Activated T-helper 2 cell treated with anti-CD3 and anti-CD28 coated beads, Interferon-gamma antibody, Interleukin-2, Interleukin-4, amounts not matched to agents 10 μg/mL and 5 μg/mL and 100 μg/mL, durations not matched to agents 14 hours and 24 hours and 36 hours (primary cell): ENCODE results near the gene TM7SF3. TPM values are rescaled to one million over a fixed set of nuclear protein-coding genes. Genes with fewer than 3 reads are reported as not detected.
"Not testable (repeated sequence)": the region's sequence is repeated elsewhere in the genome, so short reads cannot be mapped to it uniquely, and the experiment has no call there.

Experiments
- DNase-seq: peaks from one replicate; pipeline ENCODE4 v3.0.0; 2021; ENCODE audit warnings: low spot score
- H3K27ac Mint-ChIP-seq: one replicate; pipeline ENCODE4 v1.8.0; 2021; ENCODE audit warnings: mixed read lengths
- H3K27me3 Mint-ChIP-seq: one replicate; pipeline ENCODE4 v1.8.0; 2021; ENCODE audit warnings: low read depth, mixed read lengths
- H3K36me3 Mint-ChIP-seq: one replicate; pipeline ENCODE4 v1.8.0; 2021; ENCODE audit warnings: low read depth, mixed read lengths
- H3K4me1 Mint-ChIP-seq: one replicate; pipeline ENCODE4 v1.8.0; 2021; ENCODE audit warnings: low read depth, mixed read lengths
- H3K4me3 Mint-ChIP-seq: one replicate; pipeline ENCODE4 v1.8.0; 2021; ENCODE audit warnings: low read depth, mild to moderate bottlenecking, moderate library complexity, mixed read lengths
- H3K9me3 Mint-ChIP-seq: one replicate; pipeline ENCODE4 v1.8.0; 2021; ENCODE audit warnings: mixed read lengths
- intact Hi-C: fragments of 100-400 bp; cut with micrococcal nuclease; formaldehyde crosslinking; loops from one replicate; pipeline ENCODE4 v1.15.1; 2023
- total RNA-seq: library from RNA; stranded (reverse); gene quantifications from 2 replicates; pipeline ENCODE4 v1.2.3, GENCODE V29; 2022

TM7SF3 gene
- total RNA-seq, 1 donor from 2014 or later = 46.7 TPM

DNA sequence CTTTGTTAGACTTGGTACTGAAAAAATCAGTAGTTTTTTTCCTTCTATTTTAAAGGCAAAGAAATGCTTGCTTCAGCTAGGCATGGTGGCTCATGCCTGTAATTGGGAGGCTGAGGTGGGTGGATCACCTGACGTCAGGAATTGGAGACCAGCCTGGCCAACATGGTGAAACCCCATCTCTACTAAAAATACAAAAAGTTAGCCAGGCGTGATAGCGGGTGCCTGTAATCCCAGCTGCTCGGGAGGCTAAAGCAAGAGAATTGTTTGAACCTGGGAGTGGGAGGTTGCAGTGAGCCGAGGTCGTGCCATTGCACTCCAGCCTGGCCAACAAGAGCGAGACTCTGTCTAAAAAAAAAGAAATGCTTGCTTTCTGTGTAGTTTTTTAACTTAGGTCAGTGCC, 52.8 kb downstream of the TM7SF3 start:
- H3K27me3 Mint-ChIP-seq, intact Hi-C loops, H3K27ac Mint-ChIP-seq, DNase-seq, H3K9me3 Mint-ChIP-seq, H3K4me3 Mint-ChIP-seq, H3K4me1 Mint-ChIP-seq: not testable (repeated sequence)
- peaks cover 70% of the 10 kb centered on the region for H3K36me3 Mint-ChIP-seq

GRCh38 chr12:26954027-26954426, 60.2 kb downstream of the TM7SF3 start:
- Mint-ChIP-seq H3K27ac (no peak overlapping the region), H3K4me1 (peaks cover 13% of the 10 kb centered on the region), H3K27me3 (no peaks in the 10 kb centered on the region), H3K4me3 (no peak overlapping the region), H3K36me3 (peaks cover 59% of the 10 kb centered on the region), H3K9me3 (no peaks in the 10 kb centered on the region)
- intact Hi-C loops = no loop called here
- DNase-seq = no peak

GRCh38 chr12:26953447-26953846, 60.7 kb downstream of the TM7SF3 start:
- Mint-ChIP-seq H3K9me3 (peaks cover 2% of the 10 kb centered on the region), H3K4me1 (peaks cover 15% of the 10 kb centered on the region), H3K4me3 (no peak overlapping the region), H3K36me3 (peaks cover 62% of the 10 kb centered on the region), H3K27me3 (no peaks in the 10 kb centered on the region), H3K27ac (no peak overlapping the region)
- no peak for DNase-seq
- intact Hi-C loops = no loop called here

DNA sequence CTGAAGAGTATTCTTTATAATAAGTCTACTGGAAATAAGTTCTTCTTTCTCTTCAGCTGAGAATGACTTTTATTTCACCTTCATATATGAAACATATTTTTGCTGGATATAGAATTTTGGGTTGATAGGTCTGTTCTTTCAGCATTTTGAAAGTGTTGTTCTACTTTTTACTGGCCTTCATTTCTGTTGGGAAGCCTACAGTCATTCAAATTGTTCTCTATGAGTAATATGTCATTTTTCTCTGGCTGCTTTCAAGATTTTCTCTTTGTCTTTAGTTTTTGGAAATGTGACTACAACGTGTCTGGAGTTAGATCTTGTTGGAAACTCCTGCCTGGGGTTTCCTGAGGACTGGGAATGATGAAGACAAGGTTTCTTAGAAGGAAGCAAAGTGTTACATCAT, 65.9 kb downstream of the TM7SF3 start:
- DNase-seq = no peak
- H3K27ac Mint-ChIP-seq = no peak overlapping the region
- H3K4me1 Mint-ChIP-seq = peaks cover 32% of the 10 kb centered on the region
- intact Hi-C loops = no loop called here
- peaks cover 28% of the 10 kb centered on the region for H3K9me3 Mint-ChIP-seq
- no peaks in the 10 kb centered on the region for H3K27me3 Mint-ChIP-seq
- peaks cover 73% of the 10 kb centered on the region for H3K36me3 Mint-ChIP-seq
- H3K4me3 Mint-ChIP-seq = no peak overlapping the region

DNA sequence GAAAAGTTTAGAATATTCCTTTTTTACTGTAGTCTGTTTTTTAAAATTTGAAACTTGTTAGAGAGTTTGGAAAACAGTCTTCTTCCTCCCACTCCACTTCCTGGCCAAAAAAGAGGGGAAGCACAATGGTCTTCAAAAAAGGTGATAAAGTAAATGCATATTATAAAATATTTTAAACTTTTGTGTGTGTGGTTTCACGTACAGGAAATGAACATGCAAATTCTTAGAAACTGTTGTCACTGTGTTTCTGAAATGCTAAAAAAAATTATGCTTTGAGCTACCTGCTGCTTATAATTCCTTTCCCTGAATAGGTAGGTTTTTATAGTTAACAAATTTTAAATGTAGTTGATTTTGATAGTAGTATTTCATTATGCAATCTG, 73.0 kb downstream of the TM7SF3 start:
- peaks cover 54% of the 10 kb centered on the region for H3K4me1 Mint-ChIP-seq
- peaks cover 11% of the 10 kb centered on the region for H3K9me3 Mint-ChIP-seq
- peak overlapping the region; percentile 93 for H3K27ac Mint-ChIP-seq
- intact Hi-C loops = no loop called here
- H3K4me3 Mint-ChIP-seq = peak overlapping the region; percentile 85
- DNase-seq = no peak
- H3K27me3 Mint-ChIP-seq = no peaks in the 10 kb centered on the region
- H3K36me3 Mint-ChIP-seq = peaks cover 31% of the 10 kb centered on the region

DNA sequence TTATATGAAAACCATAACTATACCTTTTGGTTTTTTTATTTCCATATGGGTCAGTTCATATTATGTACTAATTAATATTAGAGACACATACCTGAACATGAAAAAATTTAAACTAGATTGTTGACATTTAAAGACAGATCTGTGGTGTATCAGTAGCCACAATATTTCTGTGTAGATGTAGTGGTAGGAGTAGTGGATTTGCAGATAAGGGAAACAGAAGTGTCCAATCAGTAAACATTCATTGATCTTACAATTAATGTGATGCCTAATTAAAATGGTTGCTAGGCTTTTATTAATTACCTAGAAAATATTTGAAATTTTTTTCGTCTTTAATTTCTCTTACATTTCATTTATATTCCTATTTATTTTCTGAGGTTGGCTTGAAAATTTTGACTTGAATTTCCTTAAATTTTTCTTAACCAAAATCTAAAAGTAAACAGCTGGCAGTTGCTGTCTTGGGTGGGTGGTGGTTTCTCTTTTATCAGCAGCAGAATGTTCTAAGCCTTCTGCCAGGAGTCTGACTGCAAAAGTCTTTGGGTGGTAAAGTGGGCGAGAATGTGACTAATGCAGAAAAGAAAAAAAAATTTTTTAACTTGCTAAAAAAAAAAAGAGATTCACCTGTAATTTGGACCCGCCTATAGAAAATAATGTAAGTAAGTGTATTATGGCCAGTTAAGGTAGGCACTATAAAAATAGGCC, 73.5 kb downstream of the TM7SF3 start:
- Mint-ChIP-seq H3K27me3 (no peaks in the 10 kb centered on the region), H3K27ac (peak overlapping the region; percentile 74), H3K4me3 (peak overlapping the region; percentile 94), H3K9me3 (peaks cover 6% of the 10 kb centered on the region), H3K36me3 (peaks cover 26% of the 10 kb centered on the region), H3K4me1 (peaks cover 55% of the 10 kb centered on the region)
- DNase-seq = no peak
- intact Hi-C loops = no loop called here

- peaks cover 2% of the 10 kb centered on the region for H3K9me3 Mint-ChIP-seq
- H3K4me1 Mint-ChIP-seq = peaks cover 60% of the 10 kb centered on the region
- no peaks in the 10 kb centered on the region for H3K27me3 Mint-ChIP-seq
- peaks cover 26% of the 10 kb centered on the region for H3K36me3 Mint-ChIP-seq
- no peak for DNase-seq
- peak overlapping the region; percentile 94 for H3K4me3 Mint-ChIP-seq
- intact Hi-C loops = loop anchor here (2.0 to 10.0 kb wide), 4 partner anchors 25 to 305 kb away; partner anchors contain the start of gene STK38L
- H3K27ac Mint-ChIP-seq = peak overlapping the region; percentile 33
Measured at GRCh38 chr12:26939953-26940352, 74.2 kb downstream of the TM7SF3 start.

DNA sequence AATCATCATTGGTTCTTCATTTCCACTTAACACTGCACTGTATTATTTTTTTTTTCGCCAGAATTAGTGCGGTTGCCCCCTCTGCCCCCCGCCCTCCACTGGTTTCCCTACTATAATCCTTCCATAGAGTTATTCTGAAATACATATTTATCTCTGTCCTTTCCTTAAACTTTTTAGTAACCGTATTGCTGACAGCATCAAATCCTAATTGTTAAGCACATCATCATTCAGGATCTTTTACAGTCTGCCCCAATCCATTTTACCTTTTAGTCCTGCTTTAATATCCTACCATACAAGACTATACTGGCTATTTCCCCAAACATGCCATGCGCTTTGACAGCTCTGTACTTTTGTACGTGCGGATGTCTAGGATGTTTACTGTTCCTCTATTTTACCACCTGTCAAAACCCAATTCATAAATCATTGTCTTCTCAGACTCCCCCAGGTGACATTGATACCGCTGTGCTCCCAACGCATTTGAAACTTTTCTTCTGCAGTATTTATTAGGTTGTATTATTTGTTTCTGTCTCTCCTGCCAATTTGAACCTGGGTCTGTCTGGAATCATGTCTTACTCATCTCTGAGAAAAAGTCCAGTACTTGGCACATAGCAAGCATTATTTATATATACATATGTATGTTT, 74.9 kb downstream of the TM7SF3 start:
- no peaks in the 10 kb centered on the region for H3K27me3 Mint-ChIP-seq
- intact Hi-C loops = loop anchor here (2.0 to 10.0 kb wide), 4 partner anchors 25 to 305 kb away; partner anchors contain the start of gene STK38L
- H3K36me3 Mint-ChIP-seq = peaks cover 30% of the 10 kb centered on the region

GRCh38 chr12:26938701-26939062, 75.5 kb downstream of the TM7SF3 start:
- Mint-ChIP-seq H3K4me1 (peaks cover 60% of the 10 kb centered on the region), H3K4me3 (peak overlapping the region; percentile 94), H3K36me3 (peaks cover 31% of the 10 kb centered on the region), H3K9me3 (no peaks in the 10 kb centered on the region), H3K27me3 (no peaks in the 10 kb centered on the region), H3K27ac (peak overlapping the region; percentile 94)
- DNase-seq = no peak
- intact Hi-C loops = loop anchor here (1.0 to 10.0 kb wide), 10 partner anchors 26 to 772 kb away; partner anchors contain the start of genes ITPR2, MRPS35, STK38L and TM7SF3

More for the DNA sequence above, 74.9 kb downstream of the TM7SF3 start:
- Mint-ChIP-seq H3K4me3 (peak overlapping the region; percentile 94), H3K4me1 (peaks cover 64% of the 10 kb centered on the region), H3K9me3 (no peaks in the 10 kb centered on the region), H3K27ac (peak overlapping the region; percentile 91)
- no peak for DNase-seq

- peaks cover 31% of the 10 kb centered on the region for H3K36me3 Mint-ChIP-seq
- peaks cover 62% of the 10 kb centered on the region for H3K4me1 Mint-ChIP-seq
- intact Hi-C loops = loop anchor here (1.0 to 10.0 kb wide), 10 partner anchors 27 to 772 kb away; partner anchors contain the start of genes ITPR2, MRPS35, STK38L and TM7SF3
- peak within 1 kb of the TSS; percentile 94 for H3K4me3 Mint-ChIP-seq
- no peaks in the 10 kb centered on the region for H3K9me3 Mint-ChIP-seq
- peak; percentile 96 for DNase-seq
- no peaks in the 10 kb centered on the region for H3K27me3 Mint-ChIP-seq
- peak within 1 kb of the TSS; percentile 94 for H3K27ac Mint-ChIP-seq
Measured at GRCh38 chr12:26937863-26938700, 76.1 kb downstream of the TM7SF3 start, which contains the start of the genes FGFR1OP2 and INTS13. TSS of gene FGFR1OP2 (plus strand) at chr12:26938470. CDS start at chr12:26954159, 15,689 bp downstream. TSS of gene INTS13 (minus strand) at chr12:26937981. CDS start at chr12:26936803, 1,178 bp downstream.

- intact Hi-C loops = loop anchor here (5.0 to 10.0 kb wide), 3 partner anchors 190 to 307 kb away; partner anchors contain the start of gene STK38L
- Mint-ChIP-seq H3K36me3 (peaks cover 33% of the 10 kb centered on the region), H3K9me3 (no peaks in the 10 kb centered on the region), H3K4me1 (peaks cover 62% of the 10 kb centered on the region), H3K4me3 (peak overlapping the region; percentile 94), H3K27me3 (no peaks in the 10 kb centered on the region), H3K27ac (peak overlapping the region; percentile 94)
- DNase-seq = no peak
Measured at GRCh38 chr12:26937443-26937862, 76.7 kb downstream of the TM7SF3 start.
